ENCODE measurements around the gene YBEY. TPM values are rescaled to one million over a fixed set of nuclear protein-coding genes. Genes with fewer than 3 reads are reported as not detected.

The YBEY gene
- total RNA-seq, 2 experiments from 2014 or later, result 18.3 to 23.5 TPM

DNA sequence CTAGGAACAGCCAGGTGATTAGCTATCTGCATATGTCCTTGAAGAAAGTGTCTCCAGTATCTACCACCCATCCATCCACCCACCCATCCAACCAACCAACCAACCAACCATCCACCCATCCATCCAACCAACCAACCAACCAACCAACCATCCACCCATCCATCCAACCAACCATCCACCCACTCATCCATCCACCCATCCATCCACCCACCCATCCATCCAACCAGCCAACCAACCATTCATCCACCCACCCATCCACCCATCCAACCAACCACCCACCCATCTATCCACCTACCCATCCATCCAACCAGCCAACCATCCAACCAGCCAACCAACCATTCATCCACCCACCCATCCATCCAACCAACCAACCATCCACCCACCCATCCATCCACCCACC is 25.4 kb downstream of the YBEY start:
- ChIA-PET POLR2A (interaction anchor here (0.7 kb wide), 1 partner anchor 11 kb away, joined by 3 read pairs; no protein-coding TSS in a partner anchor), CTCF (ENCODE audit: unreplicated experiment) (no interaction called here)
- no peaks in the 10 kb centered on the region for H3K9me3 ChIP-seq (ENCODE audit: low read length)
- DNase-seq (ENCODE audit: low spot score), result no peak
- H3K36me3 ChIP-seq (ENCODE audit: insufficient read depth, low read length), result peaks cover 92% of the 10 kb centered on the region
- BruUV-seq (replicated peaks), result no TSS peak
- no peak overlapping the region for H2AFZ ChIP-seq (ENCODE audit: low read length)
- no peaks in the 10 kb centered on the region for H3K4me1 ChIP-seq (ENCODE audit: insufficient read depth, low read length, poor library complexity, severe bottlenecking)
- no peak overlapping the region for H3K27ac ChIP-seq (ENCODE audit: low read depth, low read length, poor library complexity, severe bottlenecking)
- no peak overlapping the region for H3K4me3 ChIP-seq (ENCODE audit: low read depth, low read length, poor library complexity, severe bottlenecking)
- no peak overlapping the region for H3K4me2 ChIP-seq (ENCODE audit: low read length)
- H3K79me2 ChIP-seq (ENCODE audit: insufficient read depth, low read depth, low read length), result no peaks in the 10 kb centered on the region
- H3K9me2 ChIP-seq (ENCODE audit: insufficient read depth, low read length), result no peaks in the 10 kb centered on the region
- no peaks in the 10 kb centered on the region; the same call in 1 of the 2 replicates for H4K20me1 ChIP-seq (ENCODE audit: insufficient read depth, low read length)
- intact Hi-C loops (cut with micrococcal nuclease; ENCODE audit: unreplicated experiment), result no loop called here
- TF ChIP-seq, protein P1, sequence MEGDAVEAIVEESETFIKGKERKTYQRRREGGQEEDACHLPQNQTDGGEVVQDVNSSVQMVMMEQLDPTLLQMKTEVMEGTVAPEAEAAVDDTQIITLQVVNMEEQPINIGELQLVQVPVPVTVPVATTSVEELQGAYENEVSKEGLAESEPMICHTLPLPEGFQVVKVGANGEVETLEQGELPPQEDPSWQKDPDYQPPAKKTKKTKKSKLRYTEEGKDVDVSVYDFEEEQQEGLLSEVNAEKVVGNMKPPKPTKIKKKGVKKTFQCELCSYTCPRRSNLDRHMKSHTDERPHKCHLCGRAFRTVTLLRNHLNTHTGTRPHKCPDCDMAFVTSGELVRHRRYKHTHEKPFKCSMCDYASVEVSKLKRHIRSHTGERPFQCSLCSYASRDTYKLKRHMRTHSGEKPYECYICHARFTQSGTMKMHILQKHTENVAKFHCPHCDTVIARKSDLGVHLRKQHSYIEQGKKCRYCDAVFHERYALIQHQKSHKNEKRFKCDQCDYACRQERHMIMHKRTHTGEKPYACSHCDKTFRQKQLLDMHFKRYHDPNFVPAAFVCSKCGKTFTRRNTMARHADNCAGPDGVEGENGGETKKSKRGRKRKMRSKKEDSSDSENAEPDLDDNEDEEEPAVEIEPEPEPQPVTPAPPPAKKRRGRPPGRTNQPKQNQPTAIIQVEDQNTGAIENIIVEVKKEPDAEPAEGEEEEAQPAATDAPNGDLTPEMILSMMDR (conservative IDR thresholded peaks at IDR 0.05; ENCODE audit: low read length), result no peak
- no peak for TF ChIP-seq EZH2phosphoT487 (IDR thresholded peaks at IDR 0.05; ENCODE audit: borderline replicate concordance, low read depth, low read length)

DNA sequence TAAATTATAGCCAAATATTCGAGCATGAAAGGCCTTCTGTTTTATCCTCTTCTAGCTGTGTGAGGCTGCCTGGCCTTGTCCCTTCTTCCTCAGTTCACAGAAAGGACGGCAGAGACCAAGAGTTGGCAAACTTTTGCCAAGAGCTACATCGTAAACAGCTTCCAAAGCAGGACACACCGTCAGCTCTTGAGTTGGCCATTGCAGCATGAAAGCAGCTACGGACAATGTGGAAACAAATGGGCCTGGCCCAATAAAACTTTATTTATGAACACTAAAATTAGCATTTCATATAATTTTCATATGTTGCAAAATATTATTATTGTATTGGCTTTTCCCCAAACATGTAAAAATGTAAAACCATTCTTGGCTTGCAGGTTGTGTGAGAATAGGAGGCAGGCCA is 26.8 kb downstream of the YBEY start:
- CTCF ChIA-PET (ENCODE audit: unreplicated experiment), result no interaction called here

DNA sequence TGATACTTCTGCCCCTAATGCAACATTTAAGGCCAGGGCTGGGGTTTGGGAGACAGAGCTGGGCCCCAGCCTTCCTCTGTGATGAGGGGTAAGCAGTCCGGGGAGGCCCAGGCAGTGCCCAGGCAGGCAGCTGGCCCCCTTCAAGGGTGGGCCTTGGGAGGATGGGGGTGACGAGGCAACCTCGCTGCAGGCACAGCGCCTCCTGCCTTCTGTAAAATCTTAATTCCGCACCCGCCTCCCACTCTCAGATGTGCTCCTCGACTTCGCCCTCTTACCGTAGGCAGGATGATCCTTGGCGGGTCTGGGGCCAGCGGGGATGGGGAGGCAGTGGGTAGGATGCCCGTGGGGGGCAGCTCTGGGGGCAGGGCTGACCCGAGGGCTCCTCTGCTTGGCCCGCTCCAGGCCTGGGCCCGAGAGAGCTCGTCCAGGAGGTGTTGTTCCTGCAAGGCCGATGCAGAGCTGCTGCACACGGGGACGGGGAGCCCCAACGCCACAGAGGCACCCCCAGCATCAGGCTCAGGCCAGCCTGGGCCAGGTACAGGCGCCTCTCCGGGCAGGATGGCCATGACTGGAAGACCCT is 28.4 kb downstream of the YBEY start:
- POLR2A ChIA-PET, result no interaction called here
- BruUV-seq (replicated peaks), result no TSS peak

More for the DNA sequence above, 26.8 kb downstream of the YBEY start:
- H3K4me1 ChIP-seq (ENCODE audit: insufficient read depth, low read length, poor library complexity, severe bottlenecking), result no peaks in the 10 kb centered on the region
- no peaks in the 10 kb centered on the region; the same call in 1 of the 2 replicates for H4K20me1 ChIP-seq (ENCODE audit: insufficient read depth, low read length)
- H3K79me2 ChIP-seq (ENCODE audit: insufficient read depth, low read depth, low read length), result no peaks in the 10 kb centered on the region
- intact Hi-C loops (cut with micrococcal nuclease; ENCODE audit: unreplicated experiment), result no loop called here
- no peaks in the 10 kb centered on the region for H3K9me2 ChIP-seq (ENCODE audit: insufficient read depth, low read length)
- TF ChIP-seq, protein P1 (conservative IDR thresholded peaks at IDR 0.05; ENCODE audit: low read length), result no peak
- no peak for TF ChIP-seq EZH2phosphoT487 (IDR thresholded peaks at IDR 0.05; ENCODE audit: borderline replicate concordance, low read depth, low read length)
- POLR2A ChIA-PET, result no interaction called here
- no peak overlapping the region for H2AFZ ChIP-seq (ENCODE audit: low read length)
- peaks cover 92% of the 10 kb centered on the region for H3K36me3 ChIP-seq (ENCODE audit: insufficient read depth, low read length)
- no peaks in the 10 kb centered on the region for H3K9me3 ChIP-seq (ENCODE audit: low read length)
- no peak overlapping the region for H3K27ac ChIP-seq (ENCODE audit: low read depth, low read length, poor library complexity, severe bottlenecking)
- H3K4me3 ChIP-seq (ENCODE audit: low read depth, low read length, poor library complexity, severe bottlenecking), result no peak overlapping the region
- no TSS peak for BruUV-seq (replicated peaks)
- H3K4me2 ChIP-seq (ENCODE audit: low read length), result no peak overlapping the region
- DNase-seq (ENCODE audit: low spot score), result no peak

More for the DNA sequence above, 28.4 kb downstream of the YBEY start:
- H3K36me3 ChIP-seq (ENCODE audit: insufficient read depth, low read length), result peaks cover 92% of the 10 kb centered on the region
- H3K27ac ChIP-seq (ENCODE audit: low read depth, low read length, poor library complexity, severe bottlenecking), result no peak overlapping the region
- intact Hi-C loops (cut with micrococcal nuclease; ENCODE audit: unreplicated experiment), result no loop called here
- CTCF ChIA-PET (ENCODE audit: unreplicated experiment), result interaction anchor here (0.5 kb wide), 1 partner anchor 23 kb away, joined by 3 read pairs; no protein-coding TSS in a partner anchor
- H3K9me3 ChIP-seq (ENCODE audit: low read length), result no peaks in the 10 kb centered on the region
- no peak overlapping the region for H3K4me3 ChIP-seq (ENCODE audit: low read depth, low read length, poor library complexity, severe bottlenecking)
- peaks cover 10% of the 10 kb centered on the region; the same call in 1 of the 2 replicates for H3K79me2 ChIP-seq (ENCODE audit: insufficient read depth, low read depth, low read length)
- no peak overlapping the region for H3K4me2 ChIP-seq (ENCODE audit: low read length)
- TF ChIP-seq, protein P1 (conservative IDR thresholded peaks at IDR 0.05; ENCODE audit: low read length), result no peak
- TF ChIP-seq EZH2phosphoT487 (IDR thresholded peaks at IDR 0.05; ENCODE audit: borderline replicate concordance, low read depth, low read length), result no peak
- H3K4me1 ChIP-seq (ENCODE audit: insufficient read depth, low read length, poor library complexity, severe bottlenecking), result no peaks in the 10 kb centered on the region
- H3K9me2 ChIP-seq (ENCODE audit: insufficient read depth, low read length), result no peaks in the 10 kb centered on the region
- no peak for DNase-seq (ENCODE audit: low spot score)
- no peak overlapping the region for H2AFZ ChIP-seq (ENCODE audit: low read length)
- H4K20me1 ChIP-seq (ENCODE audit: insufficient read depth, low read length), result no peaks in the 10 kb centered on the region; the same call in 1 of the 2 replicates
